Kidney epithelial cell (primary cell): Measurements from ENCODE around the gene ARHGAP4. TPM values are rescaled to one million over a fixed set of nuclear protein-coding genes. Genes with fewer than 3 reads are reported as not detected.

ENCODE experiments used
- DNase-seq: peaks from one replicate; pipeline ENCODE4 v3.0.0-alpha.2; 2010; ENCODE audit warnings: low read depth
- H3K27me3 ChIP-seq: 2 replicates; pipeline ENCODE4 v1.6.0; 2011; ENCODE audit warnings: low read length; ENCODE audit not compliant: control insufficient read depth, insufficient read depth
- H3K36me3 ChIP-seq: 2 replicates; pipeline ENCODE4 v1.5.1; 2011; ENCODE audit warnings: low read length; ENCODE audit not compliant: control insufficient read depth, insufficient read depth
- H3K4me3 ChIP-seq: 2 replicates; pipeline ENCODE4 v1.5.1; 2011; ENCODE audit warnings: low read depth, mild to moderate bottlenecking, control low read depth, low read length
- CTCF ChIP-seq: IDR thresholded peaks from 2 replicates; pipeline ENCODE4 v1.5.1; 2011; ENCODE audit warnings: mild to moderate bottlenecking, moderate library complexity, low read length, control low read depth, inconsistent platforms; ENCODE audit not compliant: insufficient read depth, poor library complexity, severe bottlenecking
- total RNA-seq: library from RNA; depleted of rRNA; stranded (reverse); fragments of >200 nt; gene quantifications from 2 replicates; pipeline ENCODE4 v1.2.3, GENCODE V29; 2015

Gene ARHGAP4
- total RNA-seq, 1 donor from 2014 or later, result 12.7 TPM

GRCh38 chrX:153867139-153867538, 58.9 kb downstream of the ARHGAP4 start:
- Histone ChIP-seq H3K4me3 (no peak overlapping the region), H3K27me3 (no peaks in the 10 kb centered on the region), H3K36me3 (peaks cover 1% of the 10 kb centered on the region)
- DNase-seq, result no peak
- no peak for TF ChIP-seq CTCF

GRCh38 chrX:153866302-153867019, 59.6 kb downstream of the ARHGAP4 start:
- DNase-seq, result no peak
- no peak overlapping the region for H3K4me3 ChIP-seq
- H3K36me3 ChIP-seq, result peaks cover 1% of the 10 kb centered on the region
- H3K27me3 ChIP-seq, result no peaks in the 10 kb centered on the region
- no peak for TF ChIP-seq CTCF

GRCh38 chrX:153865685-153866084, 60.4 kb downstream of the ARHGAP4 start:
- no peaks in the 10 kb centered on the region for H3K27me3 ChIP-seq
- H3K4me3 ChIP-seq, result no peak overlapping the region
- no peak for TF ChIP-seq CTCF
- peaks cover 1% of the 10 kb centered on the region for H3K36me3 ChIP-seq
- no peak for DNase-seq

- no peak for DNase-seq
- TF ChIP-seq CTCF, result no peak
- Histone ChIP-seq H3K27me3 (no peaks in the 10 kb centered on the region), H3K36me3 (no peaks in the 10 kb centered on the region), H3K4me3 (no peak overlapping the region)
Observed at GRCh38 chrX:153865321-153865580, 60.8 kb downstream of the ARHGAP4 start.

- TF ChIP-seq CTCF, result no peak
- H3K36me3 ChIP-seq, result no peaks in the 10 kb centered on the region
- no peak for DNase-seq
- H3K4me3 ChIP-seq, result no peak overlapping the region
- no peaks in the 10 kb centered on the region for H3K27me3 ChIP-seq
Observed at GRCh38 chrX:153864561-153865320, 61.3 kb downstream of the ARHGAP4 start.
